Gastrocnemius medialis (tissue), 4 donors: ENCODE results near the gene CHGA. TPM values are rescaled to one million over a fixed set of nuclear protein-coding genes. Genes with fewer than 3 reads are reported as not detected.

Source experiments
- ATAC-seq, 2 donors: fragments of 150-250 bp; one replicate each; pipeline ENCODE4 v1.9.1; 2016
- DNase-seq, 2 donors: peaks; one replicate each; pipeline ENCODE4 v3.0.0-alpha.2; 2019
- H3K27ac ChIP-seq, 4 donors: fragments of 200-600 bp; sonication (generic); 1 replicate in 1 of 4; 2 replicates in 3 of 4; pipeline ENCODE4 v1.5.1; 2016 to 2018; ENCODE audit warnings: mild to moderate bottlenecking in 2 of 4, moderate library complexity in 1 of 4
- H3K27me3 ChIP-seq, 3 donors: fragments of 200-600 bp; sonication (generic) in 2 of 3; 1 replicate in 1 of 3; 2 replicates in 2 of 3; pipeline versions ENCODE4 v1.5.1 to v1.6.0; 2016 to 2019; ENCODE audit warnings: mild to moderate bottlenecking in 1 of 3, moderate library complexity in 1 of 3
- H3K36me3 ChIP-seq, 2 donors: fragments of 200-600 bp; sonication (generic) in 1 of 2; one replicate each; pipeline ENCODE4 v1.5.1; 2017 to 2018
- H3K4me1 ChIP-seq, 2 donors: fragments of 200-600 bp; sonication (generic) in 1 of 2; one replicate each; pipeline ENCODE4 v1.5.1; 2016 to 2017; ENCODE audit warnings: mild to moderate bottlenecking in 2 of 2
- H3K4me3 ChIP-seq, 4 donors: fragments of 200-600 bp; sonication (generic) in 3 of 4; 1 replicate in 1 of 4; 2 replicates in 3 of 4; pipeline ENCODE4 v1.5.1; 2016 to 2019; ENCODE audit warnings: mild to moderate bottlenecking in 2 of 4
- H3K9me3 ChIP-seq, 3 donors: fragments of 200-600 bp; sonication (generic) in 2 of 3; 1 replicate in 1 of 3; 2 replicates in 2 of 3; pipeline ENCODE4 v1.5.1; 2016 to 2019
- POLR2A ChIP-seq, 2 donors: fragments of 450-650 bp; IDR thresholded peaks; one replicate each; pipeline ENCODE4 v1.6.1; 2017; ENCODE audit warnings: antibody characterized with exemption in 2 of 2, mild to moderate bottlenecking in 2 of 2, moderate library complexity in 2 of 2
- in situ Hi-C, 4 donors: fragments of 200-750 bp; cut with MboI; loops; one replicate each; pipeline versions ENCODE4 v1.15.0 to v1.8.0; 2017; ENCODE audit warnings: low sequenced_read_pairs in 4 of 4
- intact Hi-C: fragments of 100-400 bp; cut with DNase I; formaldehyde crosslinking; loops from one replicate; pipeline ENCODE4 v1.15.1; 2023; ENCODE audit warnings: low total_unique reads
- total RNA-seq, 4 donors: library from RNA; depleted of rRNA; stranded (reverse); fragments of >200 nt; gene quantifications; one replicate each; pipeline versions ENCODE4 v1.1.0 to v1.2.3, GENCODE V29; 2016
- TF ChIP-seq, protein P1 (sequence below), 5 experiments: fragments of 450-650 bp in 3 of 5; fragments of 200-600 bp in 2 of 5; sonication (generic) in 2 of 5; IDR thresholded peaks in 4 of 5; conservative IDR thresholded peaks in 1 of 5; 1 replicate in 4 of 5; 2 replicates in 1 of 5; pipeline ENCODE4 v1.5.1; 2016 to 2019; ENCODE audit warnings: antibody characterized with exemption in 5 of 5, mild to moderate bottlenecking in 3 of 5, moderate library complexity in 3 of 5

Gene CHGA
- total RNA-seq, 4 donors from 2014 or later: 0.22 to 0.25 TPM; not detected in 2

DNA sequence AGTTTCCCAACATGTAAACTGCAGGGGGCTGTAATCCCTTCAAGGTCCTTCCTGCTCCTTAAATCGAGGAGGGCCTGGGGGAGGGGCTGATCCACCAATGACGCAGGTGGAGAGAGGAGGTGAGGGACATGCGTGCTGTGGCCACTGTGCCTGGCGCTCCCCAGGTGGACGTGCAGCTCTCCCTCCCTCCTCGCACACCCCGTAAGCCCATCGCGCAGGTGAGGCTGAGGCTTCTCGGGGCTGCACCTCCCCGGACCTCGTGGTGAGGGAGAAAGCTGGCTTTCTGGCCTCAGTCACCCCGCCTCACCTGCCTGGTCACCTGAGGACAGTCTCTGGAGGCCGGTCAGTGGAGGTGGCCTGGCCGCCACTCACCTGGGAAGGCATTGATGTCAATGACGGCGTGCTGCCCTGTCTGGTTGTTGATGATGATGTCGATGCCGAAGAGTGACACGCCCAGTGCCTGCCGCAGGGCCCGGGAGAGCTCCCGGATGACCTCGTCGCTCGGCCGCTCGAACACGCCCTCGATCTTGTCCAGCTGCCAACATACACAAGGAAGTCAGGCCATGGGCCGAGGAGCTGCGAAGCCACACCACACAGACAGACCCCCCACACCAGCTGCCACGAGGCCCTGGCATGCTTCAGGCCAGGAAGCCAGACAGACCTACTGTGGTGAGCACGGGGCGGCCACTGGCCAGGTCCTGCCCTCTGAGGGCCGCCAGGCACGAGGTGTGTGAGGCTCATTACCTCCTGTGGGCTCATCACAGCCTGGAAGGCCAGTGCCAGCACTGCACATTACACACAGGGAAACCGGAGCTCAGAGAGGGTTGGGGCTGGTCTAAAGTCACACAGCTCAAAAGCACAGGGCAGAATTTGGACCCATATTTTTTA, 23.3 kb downstream of the CHGA start:
- no peaks in the 10 kb centered on the region for H3K27me3 ChIP-seq
- H3K36me3 ChIP-seq: no peaks in the 10 kb centered on the region
- peak in 1 of 2 donors; percentile 21 for DNase-seq
- no peak overlapping the region for H3K4me3 ChIP-seq
- intact Hi-C loops: no loop called here
- no peak for TF ChIP-seq POLR2A (IDR thresholded peaks at IDR 0.05)
- TF ChIP-seq, protein P1, sequence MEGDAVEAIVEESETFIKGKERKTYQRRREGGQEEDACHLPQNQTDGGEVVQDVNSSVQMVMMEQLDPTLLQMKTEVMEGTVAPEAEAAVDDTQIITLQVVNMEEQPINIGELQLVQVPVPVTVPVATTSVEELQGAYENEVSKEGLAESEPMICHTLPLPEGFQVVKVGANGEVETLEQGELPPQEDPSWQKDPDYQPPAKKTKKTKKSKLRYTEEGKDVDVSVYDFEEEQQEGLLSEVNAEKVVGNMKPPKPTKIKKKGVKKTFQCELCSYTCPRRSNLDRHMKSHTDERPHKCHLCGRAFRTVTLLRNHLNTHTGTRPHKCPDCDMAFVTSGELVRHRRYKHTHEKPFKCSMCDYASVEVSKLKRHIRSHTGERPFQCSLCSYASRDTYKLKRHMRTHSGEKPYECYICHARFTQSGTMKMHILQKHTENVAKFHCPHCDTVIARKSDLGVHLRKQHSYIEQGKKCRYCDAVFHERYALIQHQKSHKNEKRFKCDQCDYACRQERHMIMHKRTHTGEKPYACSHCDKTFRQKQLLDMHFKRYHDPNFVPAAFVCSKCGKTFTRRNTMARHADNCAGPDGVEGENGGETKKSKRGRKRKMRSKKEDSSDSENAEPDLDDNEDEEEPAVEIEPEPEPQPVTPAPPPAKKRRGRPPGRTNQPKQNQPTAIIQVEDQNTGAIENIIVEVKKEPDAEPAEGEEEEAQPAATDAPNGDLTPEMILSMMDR (IDR thresholded peaks at IDR 0.05 in 4 of 5, conservative IDR thresholded peaks at IDR 0.05 in 1 of 5): no peak
- no peak for ATAC-seq
- H3K9me3 ChIP-seq: no peaks in the 10 kb centered on the region
- in situ Hi-C loops: no loop called here
- H3K4me1 ChIP-seq: no peaks in the 10 kb centered on the region
- no peak overlapping the region for H3K27ac ChIP-seq

DNA sequence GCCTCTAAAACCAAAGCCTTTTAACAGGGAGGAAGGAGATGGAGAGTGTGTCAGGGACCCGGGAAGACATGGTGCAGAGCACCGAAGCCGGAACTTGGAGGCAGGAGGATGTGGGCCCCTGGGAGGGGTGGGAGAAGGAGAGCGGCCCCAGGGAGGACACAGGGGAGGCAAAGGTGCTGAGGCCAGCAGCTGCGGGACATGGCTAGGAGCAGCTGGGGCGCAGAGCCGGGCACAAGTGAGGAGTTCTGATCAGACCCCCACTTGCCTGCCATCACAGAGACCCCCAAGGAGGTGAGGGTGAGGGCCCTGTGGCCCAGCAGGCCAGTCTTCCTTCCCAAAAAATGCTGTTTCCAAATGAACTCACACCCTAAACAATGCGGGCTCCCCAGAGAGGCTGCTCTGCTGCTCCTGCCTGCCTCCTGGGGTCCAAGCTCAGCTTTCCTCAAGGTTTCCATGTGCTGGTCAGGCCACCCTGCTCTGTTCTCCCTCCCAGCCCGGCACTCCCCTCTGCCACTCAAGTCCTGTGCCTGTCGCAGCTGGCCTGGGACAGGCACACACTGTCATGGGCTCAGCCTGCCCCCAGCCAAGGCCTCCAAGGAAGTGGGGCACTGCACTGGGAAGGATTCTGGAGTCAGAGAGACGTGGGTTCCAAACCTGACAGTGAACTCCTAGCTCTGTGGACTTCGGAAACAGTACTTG, 24.0 kb downstream of the CHGA start:
- Histone ChIP-seq H3K36me3 (no peaks in the 10 kb centered on the region), H3K27ac (no peak overlapping the region), H3K9me3 (no peaks in the 10 kb centered on the region), H3K27me3 (no peaks in the 10 kb centered on the region), H3K4me3 (no peak overlapping the region), H3K4me1 (peaks cover 0 to 3% of the 10 kb centered on the region in 2 donors)
- in situ Hi-C loops: no loop called here
- ATAC-seq (no peak), DNase-seq (no peak)
- TF ChIP-seq POLR2A (IDR thresholded peaks at IDR 0.05): no peak
- TF ChIP-seq, protein P1 (IDR thresholded peaks at IDR 0.05 in 4 of 5, conservative IDR thresholded peaks at IDR 0.05 in 1 of 5): no peak
- intact Hi-C loops: no loop called here

DNA sequence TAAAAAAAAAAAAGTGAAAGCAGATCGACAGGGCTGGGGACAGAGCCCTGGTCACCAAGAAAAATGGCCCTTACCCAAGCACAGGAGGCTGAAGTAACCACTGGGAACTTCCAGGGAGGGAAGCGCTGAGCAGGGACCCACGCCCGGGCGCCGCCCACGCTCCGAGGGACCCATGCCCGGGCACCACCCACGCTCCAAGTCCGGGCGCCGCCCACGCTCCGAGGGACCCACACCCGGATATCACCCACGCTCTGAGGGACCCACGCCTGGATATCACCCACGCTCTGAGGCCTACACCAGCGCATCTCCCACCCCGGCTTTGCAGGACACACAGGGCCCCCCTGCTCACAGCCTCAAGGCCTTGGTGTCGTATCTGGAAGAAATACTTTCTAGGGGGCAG, 25.7 kb downstream of the CHGA start:
- ATAC-seq: no peak
- in situ Hi-C loops: no loop called here
- H3K4me1 ChIP-seq: peaks cover 0 to 3% of the 10 kb centered on the region in 2 donors

DNA sequence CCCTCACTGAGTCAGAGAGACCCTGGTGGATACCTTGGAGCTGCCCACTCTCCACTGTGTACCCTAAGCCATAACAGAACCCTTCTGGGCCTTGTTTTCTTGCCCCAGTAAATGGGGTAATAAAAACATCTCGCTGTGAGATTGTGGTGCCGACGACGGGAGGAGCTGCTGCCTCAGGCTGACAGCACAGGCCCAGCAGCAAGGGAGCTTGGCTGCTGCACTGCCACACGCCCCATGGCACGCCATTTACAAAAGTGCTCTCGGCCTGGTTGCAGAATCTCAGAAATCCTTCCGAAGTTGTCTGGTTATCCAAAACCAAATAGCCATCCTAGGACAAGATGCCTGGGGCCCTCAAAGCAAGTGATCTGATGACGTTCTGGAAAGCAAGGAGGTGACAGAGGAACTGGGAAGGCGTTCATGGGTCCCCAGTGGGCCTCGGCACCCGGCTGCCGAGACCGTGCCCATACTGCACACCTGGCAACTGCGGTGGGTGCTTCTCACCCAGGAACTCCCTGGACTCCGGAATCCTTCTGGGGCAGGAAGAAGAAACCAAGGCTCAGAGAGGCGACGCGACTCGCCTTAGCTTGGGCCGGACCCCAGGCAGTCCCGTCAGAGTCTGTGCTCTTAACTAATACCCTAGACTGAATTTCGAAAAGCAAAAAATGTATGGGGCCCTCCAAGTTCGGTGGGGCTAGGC, 26.7 kb downstream of the CHGA start:
- Histone ChIP-seq H3K4me1 (peaks cover 0 to 3% of the 10 kb centered on the region in 2 donors), H3K4me3 (no peak overlapping the region), H3K36me3 (no peaks in the 10 kb centered on the region), H3K9me3 (no peaks in the 10 kb centered on the region), H3K27ac (no peak overlapping the region), H3K27me3 (no peaks in the 10 kb centered on the region)
- DNase-seq (no peak), ATAC-seq (no peak)
- in situ Hi-C loops (loop anchor here (5.0 to 10.0 kb wide), 3 partner anchors 185 to 193 kb away; no protein-coding TSS in a partner anchor), intact Hi-C loops (loop anchor here (5.0 kb wide), 2 partner anchors 103 to 383 kb away; partner anchors contain the start of gene BTBD7)
- TF ChIP-seq, protein P1 (IDR thresholded peaks at IDR 0.05 in 4 of 5, conservative IDR thresholded peaks at IDR 0.05 in 1 of 5): no peak
- TF ChIP-seq POLR2A (IDR thresholded peaks at IDR 0.05): no peak

More for the DNA sequence above, 25.7 kb downstream of the CHGA start:
- Histone ChIP-seq H3K36me3 (no peaks in the 10 kb centered on the region), H3K4me3 (no peak overlapping the region), H3K27ac (no peak overlapping the region), H3K9me3 (no peaks in the 10 kb centered on the region), H3K27me3 (no peaks in the 10 kb centered on the region)
- intact Hi-C loops: no loop called here
- TF ChIP-seq POLR2A (IDR thresholded peaks at IDR 0.05): no peak
- TF ChIP-seq, protein P1 (IDR thresholded peaks at IDR 0.05 in 4 of 5, conservative IDR thresholded peaks at IDR 0.05 in 1 of 5): no peak
- no peak for DNase-seq
